RPMI7951 (cell line): ENCODE results near the gene WWTR1. TPM values are rescaled to one million over a fixed set of nuclear protein-coding genes. Genes with fewer than 3 reads are reported as not detected.

Experiments
- DNase-seq: peaks from one replicate; pipeline ENCODE4 v3.0.0-alpha.2; 2012; ENCODE audit warnings: low read depth
- total RNA-seq: library from RNA; depleted of rRNA; stranded (reverse); fragments of >200 nt; shearing (Covaris generic); gene quantifications from 2 replicates; pipeline ENCODE4 v1.2.3, GENCODE V29; 2014

Gene WWTR1
- total RNA-seq, 1 experiment from 2014 or later = 107 TPM

DNA sequence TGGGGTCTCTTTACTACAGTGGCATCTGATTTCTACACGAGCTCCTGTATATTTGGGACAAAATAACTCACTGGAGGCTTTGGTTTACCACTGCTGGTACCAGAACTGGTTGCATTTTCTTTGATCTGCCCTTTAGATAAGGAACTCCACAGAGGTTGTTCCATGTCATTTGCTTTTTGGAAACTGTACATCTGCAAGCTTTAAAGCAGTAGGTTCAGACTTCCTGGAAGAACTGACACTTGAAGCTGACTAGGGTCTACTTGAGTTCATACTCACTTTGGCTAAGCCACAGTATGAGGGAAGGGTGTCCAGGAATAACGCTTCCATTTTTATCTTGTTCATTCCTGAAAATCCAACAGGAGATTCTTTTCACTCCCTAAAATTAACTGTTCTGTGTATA is 86.4 kb downstream of the WWTR1 start:
- DNase-seq = peak; percentile 80

DNA sequence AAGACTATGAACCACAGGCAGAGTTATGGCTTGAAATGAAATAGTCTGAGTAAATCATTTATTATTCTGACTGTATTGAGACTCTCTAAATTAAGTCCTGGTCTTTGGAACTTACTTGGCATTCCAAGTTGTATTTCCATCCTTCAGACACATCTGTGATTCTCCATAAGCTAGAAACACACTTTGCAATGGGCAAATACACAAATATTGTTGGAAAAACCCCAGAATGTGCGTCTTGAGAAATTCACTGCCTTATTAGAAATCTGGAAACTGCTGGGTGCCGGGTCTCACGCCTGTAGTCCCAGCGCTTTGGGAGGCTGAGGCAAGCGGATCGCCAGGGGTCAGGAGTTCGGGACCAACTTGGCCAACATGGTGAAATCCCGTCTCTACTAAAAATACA is 87.8 kb downstream of the WWTR1 start:
- DNase-seq = no peak

DNA sequence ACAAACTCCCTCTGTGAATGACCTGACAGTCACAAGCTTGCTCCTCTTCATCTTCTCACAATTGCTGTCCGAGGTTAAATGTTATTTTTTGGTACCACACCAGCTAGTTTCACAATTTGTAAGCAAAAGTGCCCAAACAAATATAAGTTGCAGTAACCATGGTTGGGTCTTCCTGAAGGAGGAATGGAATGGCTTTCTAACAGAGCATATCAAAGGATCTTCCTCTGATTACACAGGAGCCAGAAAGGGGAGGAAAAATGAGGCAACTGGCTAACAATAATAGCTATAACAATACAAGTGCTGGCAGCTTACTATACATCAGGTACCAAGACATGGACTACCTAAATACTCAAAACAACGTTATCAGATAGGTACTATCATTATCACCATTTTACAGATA is 90.4 kb downstream of the WWTR1 start:
- DNase-seq = no peak

DNA sequence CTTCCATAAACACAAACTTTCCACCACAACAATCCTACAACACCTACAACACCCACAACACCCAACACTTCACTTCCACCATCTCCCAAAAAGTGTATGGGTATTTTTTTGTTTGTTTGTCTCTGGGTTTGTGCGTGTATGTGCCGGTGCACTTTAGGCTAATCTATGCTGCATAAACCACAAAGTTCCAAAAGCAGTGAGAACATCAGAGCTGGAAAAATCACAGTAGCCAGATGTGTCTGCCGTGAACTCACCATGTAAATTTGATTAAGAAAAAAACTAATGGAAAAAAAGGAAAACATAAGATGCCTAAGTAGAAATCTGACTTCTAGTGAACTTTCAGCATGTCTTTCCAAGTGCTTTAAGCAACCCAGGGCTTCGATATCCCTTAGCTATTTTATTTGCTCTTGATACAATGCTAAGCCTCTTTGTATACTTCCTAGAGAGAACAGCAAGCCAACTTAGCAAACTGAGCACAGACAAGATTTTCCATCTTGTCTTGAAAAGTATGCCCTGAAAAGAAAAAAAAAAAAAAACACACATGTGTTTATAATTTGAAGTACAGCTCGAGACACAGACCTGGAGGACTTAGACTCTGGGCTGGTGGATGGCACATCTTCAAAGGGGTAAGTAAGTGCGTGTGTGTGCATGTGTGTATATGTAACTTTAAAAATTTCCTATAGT is 91.4 kb downstream of the WWTR1 start:
- DNase-seq = peak; percentile 84

DNA sequence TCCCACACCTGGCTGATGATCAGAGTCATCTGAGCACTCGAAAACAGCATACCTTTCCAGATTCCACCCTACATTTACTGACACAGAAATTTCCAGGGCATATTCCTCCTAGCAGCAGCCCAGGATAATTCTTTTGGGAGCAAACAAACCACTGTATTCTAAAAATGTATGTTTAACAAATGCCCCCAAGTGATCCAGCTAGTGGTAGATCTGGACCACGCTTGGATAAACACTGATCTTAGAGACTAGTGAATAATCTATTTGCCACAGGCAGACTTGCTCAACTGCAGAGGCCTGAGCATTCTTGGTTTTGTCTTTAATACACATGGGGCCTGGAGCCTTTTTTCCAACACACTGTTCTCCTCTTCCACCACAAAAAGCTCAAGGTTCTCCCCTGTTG is 93.7 kb downstream of the WWTR1 start:
- peak; percentile 92 for DNase-seq

GRCh38 chr3:149563114-149563513 is 94.7 kb downstream of the WWTR1 start:
- no peak for DNase-seq

DNA sequence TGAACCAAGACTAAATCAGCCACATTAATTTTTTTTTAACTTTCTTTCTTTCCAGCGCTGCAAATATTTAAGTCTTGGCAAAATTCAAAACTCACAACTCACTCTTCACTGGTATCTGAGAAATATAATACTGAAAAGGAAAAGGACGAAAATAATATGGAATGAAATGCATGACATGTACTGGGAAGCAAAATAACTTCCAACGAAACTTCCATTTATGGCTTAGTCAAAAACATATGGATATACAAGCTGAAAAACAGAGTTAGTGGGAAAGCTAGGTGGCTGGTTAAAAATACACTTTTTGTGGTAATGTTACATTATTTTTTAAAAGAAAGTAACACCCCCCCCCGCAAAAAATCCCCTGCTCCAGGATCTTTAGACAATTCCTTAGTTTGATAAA is 97.2 kb downstream of the WWTR1 start:
- DNase-seq = no peak

DNA sequence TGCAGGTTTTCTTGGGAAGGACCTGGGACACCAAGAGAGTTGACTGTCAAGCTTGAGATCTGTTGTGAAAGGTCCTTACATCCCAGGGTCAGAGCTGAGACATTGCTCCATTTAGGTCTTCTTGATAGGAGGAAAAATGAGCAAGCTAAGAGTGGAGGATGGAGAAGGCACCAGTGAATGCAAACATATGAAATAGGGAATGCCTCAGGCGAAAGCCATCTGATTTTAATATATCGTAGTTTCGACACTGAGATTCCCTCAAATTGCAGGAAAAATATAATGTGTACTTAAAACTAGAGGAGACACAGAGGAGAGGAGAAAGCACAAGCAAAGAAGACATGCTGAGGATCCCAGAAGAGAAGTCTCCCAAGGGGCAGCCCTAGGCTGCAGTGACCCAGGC is 97.8 kb downstream of the WWTR1 start:
- no peak for DNase-seq

DNA sequence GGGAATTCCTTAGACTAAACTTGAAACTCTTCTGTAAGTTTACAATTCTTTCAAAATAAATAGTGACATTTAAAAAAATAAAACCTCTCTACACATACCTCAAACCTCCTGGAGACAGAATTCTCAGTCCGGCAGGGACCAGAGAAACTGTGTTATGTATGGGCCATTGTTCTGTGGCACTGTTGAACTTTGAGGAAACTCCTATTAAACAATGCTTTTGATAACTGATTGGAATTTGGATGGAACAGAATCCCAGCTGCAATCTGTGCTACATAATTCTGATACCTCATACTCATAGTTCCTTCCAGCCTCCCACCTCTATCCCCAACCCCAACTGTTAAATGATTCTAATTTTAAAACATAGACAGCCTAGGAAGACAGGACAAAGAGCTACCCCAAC is 98.3 kb downstream of the WWTR1 start:
- DNase-seq = no peak

GRCh38 chr3:149555927-149556326 is 101.9 kb downstream of the WWTR1 start:
- DNase-seq = peak; percentile 93

DNA sequence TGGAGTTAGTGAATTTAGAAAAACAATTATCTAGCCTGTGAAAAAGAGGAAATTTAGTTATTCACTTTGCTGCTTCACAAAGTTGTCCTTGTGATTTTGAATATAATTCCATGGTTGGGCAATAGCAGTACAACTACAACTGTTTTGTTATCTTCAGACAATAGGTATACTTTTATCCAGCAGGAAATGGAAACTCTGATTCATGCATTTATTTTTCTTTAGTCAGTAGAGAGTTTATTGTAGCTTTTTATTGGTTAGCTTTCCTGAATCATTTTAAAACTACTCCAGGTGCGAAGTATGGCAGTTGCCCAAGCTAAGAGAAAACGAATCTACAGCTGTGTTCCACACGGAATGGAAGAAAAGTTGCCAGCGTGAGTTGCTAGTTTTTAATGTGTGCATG is 103.0 kb downstream of the WWTR1 start:
- DNase-seq = peak; percentile 95

DNA sequence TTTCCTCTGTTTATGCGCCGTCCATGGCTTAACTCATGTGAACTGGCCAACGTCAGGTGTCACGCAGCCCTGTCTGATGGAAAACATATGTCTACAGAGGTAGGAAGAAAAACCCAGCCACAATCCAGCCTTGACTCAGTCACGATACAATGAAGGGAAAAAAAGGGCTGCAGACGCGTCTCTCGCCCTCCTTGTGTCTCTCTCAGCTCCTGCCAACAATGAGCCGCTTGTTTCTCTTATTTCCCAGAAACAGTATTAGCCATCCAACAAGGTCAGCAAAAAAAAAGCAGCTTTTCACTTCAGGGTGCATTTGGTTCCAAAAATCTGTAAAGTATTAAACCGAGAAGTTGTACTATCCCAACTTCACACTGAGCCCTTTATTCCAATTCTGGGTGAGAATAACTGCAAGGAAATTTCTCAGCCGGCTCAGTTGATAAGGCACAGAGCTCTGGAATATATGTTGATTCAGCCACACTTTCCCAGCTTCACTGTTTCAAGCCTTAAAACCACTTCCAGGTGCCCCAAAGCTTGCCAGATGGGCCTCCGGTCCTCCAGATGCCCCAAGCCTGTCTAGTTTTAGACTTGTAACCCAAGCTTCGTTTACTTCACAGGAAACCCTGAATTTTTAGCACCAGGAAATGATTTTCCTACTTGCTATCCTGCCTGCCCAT is 103.9 kb downstream of the WWTR1 start:
- peak; percentile 97 for DNase-seq

DNA sequence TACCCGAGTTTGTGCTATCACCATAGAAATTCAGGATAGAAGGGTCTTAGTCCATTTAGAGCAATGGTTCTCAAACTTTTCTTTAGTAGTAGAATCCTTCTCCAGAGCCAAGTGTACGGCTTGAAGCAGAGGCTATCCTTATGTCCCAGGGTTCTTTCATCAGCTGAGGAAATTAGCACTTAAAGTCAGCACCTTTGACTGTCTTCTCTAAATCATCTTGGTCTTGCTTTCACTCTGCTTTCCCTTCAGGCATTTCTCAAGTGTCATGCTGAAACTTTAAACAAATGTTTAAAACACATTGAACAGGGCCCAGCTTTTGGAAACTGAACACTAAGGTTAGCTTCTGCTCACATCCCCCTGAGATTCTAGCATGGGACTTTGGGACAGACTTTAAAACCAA is 105.1 kb downstream of the WWTR1 start:
- no peak for DNase-seq

- peak; percentile 52 for DNase-seq
Measured at GRCh38 chr3:149551500-149551899, 106.3 kb downstream of the WWTR1 start.

DNA sequence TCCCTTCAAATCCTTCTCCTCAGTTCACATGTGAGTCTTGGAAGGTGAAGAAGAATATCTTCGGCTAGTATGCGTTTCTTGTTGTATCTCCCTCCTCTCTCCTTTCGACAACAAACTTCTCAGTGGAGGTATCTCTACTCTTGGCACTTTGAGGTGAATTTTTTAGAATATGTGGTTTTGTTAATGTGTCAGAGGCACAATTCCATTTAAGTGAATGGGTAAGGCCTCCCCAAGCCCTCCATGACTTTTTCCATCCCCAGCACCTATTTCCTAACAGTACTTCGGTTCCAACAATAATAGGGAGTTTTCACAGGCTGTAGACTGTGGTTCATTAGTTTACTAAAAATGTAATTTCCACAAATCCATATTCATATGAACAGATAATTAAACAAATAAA is 109.2 kb downstream of the WWTR1 start:
- DNase-seq = no peak

DNA sequence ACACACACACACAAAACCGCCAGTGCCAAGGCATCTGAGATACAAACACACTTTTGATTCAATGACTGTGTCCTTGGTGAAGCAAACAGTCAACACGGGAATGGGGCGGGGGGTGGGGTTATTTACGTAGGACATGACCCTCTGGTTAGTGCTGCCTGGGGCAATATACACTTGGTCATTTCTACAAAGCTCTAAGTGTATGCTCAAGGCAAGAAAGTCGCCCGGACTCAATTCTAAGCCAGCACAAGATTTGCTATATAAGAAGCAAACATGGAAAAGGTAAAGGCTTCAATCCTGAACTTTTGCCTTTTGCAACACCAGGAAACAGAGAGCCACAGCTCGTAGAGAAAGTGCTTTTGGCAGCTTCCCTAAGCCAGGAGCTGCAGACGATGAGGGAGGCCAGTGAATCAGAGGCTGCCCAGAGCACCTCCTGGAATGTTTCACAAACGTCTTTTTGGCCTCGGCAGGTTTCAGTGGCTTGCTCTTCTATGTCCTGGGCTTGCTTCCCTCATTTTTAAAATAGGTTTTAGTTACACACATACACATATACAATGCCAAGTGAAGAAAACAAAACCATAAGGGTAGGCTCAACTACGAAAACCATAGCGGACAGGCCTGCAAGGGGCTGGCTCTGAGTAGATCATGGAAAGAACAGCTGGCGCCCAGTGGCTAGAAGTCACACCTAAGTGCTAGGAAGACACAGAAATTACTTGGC is 109.7 kb downstream of the WWTR1 start:
- peak; percentile 90 for DNase-seq

DNA sequence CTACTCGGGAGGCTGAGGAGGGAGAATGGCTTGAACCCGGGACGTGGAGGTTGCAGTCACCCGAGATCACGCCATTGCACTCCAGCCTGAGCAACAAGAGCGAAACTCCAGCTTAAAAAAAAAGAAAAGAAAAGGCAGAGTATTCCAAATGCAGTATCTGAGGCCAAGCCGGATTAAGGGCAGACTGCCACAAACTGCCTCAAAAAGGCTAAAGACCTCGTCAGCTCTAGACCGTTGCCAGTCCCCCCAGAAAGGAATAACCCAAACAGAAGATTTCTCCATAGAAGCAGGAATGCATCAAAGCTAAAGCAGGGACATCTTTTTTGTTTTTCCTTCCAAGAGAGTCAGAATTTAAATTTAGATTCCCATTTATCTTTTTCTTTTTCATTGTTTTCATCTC is 110.4 kb downstream of the WWTR1 start:
- DNase-seq = no peak

DNA sequence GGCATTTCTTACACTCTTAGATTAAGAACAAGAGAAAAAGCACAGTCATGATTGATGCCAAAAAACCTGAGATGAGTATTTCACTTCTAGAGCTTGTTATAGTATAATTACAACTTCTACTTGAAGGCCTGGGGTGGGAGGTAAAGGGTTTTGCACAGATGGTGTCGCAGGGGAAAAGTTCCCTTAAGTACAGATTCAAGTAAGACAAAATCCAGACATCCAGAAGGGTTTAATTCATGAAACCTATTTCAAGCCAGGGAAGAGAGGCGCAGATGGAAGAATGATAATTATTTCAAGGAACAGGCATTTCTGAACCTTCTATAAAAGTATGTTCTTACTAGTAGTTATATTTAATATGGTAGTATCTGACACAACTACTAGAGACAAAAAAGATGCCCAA is 112.8 kb downstream of the WWTR1 start:
- DNase-seq = no peak

DNA sequence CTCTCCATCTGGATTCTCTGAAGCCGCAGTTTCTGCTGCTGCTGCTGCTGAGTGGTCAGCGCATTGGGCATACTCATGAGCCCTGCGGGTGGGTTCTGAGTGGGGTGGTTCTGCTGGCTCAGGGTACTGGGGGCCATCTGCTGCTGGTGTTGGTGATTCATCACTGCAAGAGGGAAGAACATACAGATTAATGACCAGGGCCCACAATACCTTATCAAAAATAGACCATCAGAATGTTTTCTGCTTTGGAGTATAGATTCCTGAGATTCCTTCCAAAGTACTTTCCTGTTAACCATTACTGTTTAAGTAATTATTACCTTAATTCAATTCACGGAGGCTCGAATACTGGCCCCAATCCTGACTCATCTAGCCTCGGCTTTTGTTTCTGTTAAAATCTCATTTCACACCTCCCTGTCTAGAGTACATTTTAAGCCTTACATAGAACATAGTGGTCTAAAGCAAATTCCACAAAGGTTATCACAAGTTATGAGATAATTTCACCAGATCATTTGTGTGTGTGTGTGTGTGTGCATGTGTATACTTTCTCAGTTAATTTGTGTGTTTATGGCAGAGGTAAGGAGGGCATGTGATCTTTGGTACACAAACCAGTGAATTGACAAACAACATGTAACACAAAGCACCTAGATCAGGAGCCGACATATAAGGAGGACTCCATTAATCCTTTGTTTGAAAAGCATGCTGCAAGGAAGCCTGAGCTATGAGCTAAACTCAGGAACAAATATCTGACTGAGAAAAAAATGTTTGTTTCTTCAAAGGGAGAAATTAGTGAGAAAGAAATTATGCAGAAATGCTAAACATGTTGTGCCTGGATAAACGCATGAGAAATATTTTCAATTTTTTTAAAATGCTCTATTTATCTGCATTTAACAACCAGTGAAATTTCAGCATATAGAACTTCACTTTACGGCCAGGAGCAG is 115.2 kb downstream of the WWTR1 start:
- peak; percentile 74 for DNase-seq

- DNase-seq = peak; percentile 42
Measured at GRCh38 chr3:149541091-149541491, 116.7 kb downstream of the WWTR1 start.

DNA sequence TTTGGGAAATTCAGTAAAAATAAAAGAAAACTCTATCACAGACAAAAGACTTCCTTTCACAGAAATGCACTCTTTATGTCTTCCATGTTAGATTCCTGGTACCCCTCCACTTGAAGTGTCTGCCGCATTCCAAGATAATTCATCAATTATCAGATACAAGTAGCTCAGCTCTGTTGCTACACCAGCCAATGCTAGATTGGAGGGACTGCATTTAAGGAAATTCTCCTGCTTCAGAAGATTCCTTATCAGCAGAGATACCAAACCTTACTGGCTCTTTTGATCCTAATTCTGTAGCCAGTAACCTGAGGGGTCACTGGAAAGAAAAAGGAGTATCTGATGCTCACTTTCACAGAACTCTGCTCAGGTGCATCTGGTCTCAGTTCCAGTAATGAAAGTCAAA is 119.5 kb downstream of the WWTR1 start:
- DNase-seq = no peak

- peak; percentile 67 for DNase-seq
Measured at GRCh38 chr3:149536429-149536828, 121.4 kb downstream of the WWTR1 start.
